Parathyroid adenoma (tissue), 2 donors: ENCODE results near the gene SBF1.

ENCODE experiments used
- H2AFZ ChIP-seq: fragments of 300-600 bp; sonication (generic); one replicate; pipeline ENCODE4 v1.7.0; 2017; ENCODE audit warnings: antibody characterized with exemption, mild to moderate bottlenecking
- H3K27ac ChIP-seq: fragments of 300-600 bp; sonication (generic); one replicate; pipeline ENCODE4 v1.7.0; 2017
- H3K27me3 ChIP-seq: fragments of 300-600 bp; sonication (generic); one replicate; pipeline ENCODE4 v1.7.0; 2017; ENCODE audit warnings: low read length; ENCODE audit not compliant: control insufficient read depth, insufficient read depth
- H3K36me3 ChIP-seq: fragments of 300-600 bp; sonication (generic); one replicate; pipeline ENCODE4 v1.7.0; 2017; ENCODE audit warnings: low read length; ENCODE audit not compliant: control insufficient read depth, insufficient read depth
- H3K4me1 ChIP-seq: fragments of 300-600 bp; sonication (generic); one replicate; pipeline ENCODE4 v1.7.0; 2017; ENCODE audit warnings: control low read depth
- H3K4me2 ChIP-seq: fragments of 300-600 bp; sonication (generic); one replicate; pipeline ENCODE4 v1.7.0; 2017; ENCODE audit warnings: low read length
- H3K4me3 ChIP-seq: fragments of 300-600 bp; sonication (generic); one replicate; pipeline ENCODE4 v1.7.0; 2017; ENCODE audit warnings: low read depth, low read length
- H3K79me2 ChIP-seq: fragments of 300-600 bp; sonication (generic); one replicate; pipeline ENCODE4 v1.7.0; 2017; ENCODE audit warnings: control low read depth
- H3K9ac ChIP-seq: fragments of 300-600 bp; sonication (generic); one replicate; pipeline ENCODE4 v1.7.0; 2017; ENCODE audit warnings: mild to moderate bottlenecking
- H3K9me3 ChIP-seq: fragments of 300-600 bp; sonication (generic); one replicate; pipeline ENCODE4 v1.7.0; 2017; ENCODE audit warnings: low read length; ENCODE audit not compliant: control insufficient read depth
- TF ChIP-seq, protein P1 (sequence below): fragments of 300-600 bp; sonication (generic); IDR thresholded peaks from one replicate; pipeline ENCODE4 v1.7.0; 2017; ENCODE audit warnings: antibody characterized with exemption, mild to moderate bottlenecking
- donor health status: primary hyperparathyroidism.

The SBF1 gene

DNA sequence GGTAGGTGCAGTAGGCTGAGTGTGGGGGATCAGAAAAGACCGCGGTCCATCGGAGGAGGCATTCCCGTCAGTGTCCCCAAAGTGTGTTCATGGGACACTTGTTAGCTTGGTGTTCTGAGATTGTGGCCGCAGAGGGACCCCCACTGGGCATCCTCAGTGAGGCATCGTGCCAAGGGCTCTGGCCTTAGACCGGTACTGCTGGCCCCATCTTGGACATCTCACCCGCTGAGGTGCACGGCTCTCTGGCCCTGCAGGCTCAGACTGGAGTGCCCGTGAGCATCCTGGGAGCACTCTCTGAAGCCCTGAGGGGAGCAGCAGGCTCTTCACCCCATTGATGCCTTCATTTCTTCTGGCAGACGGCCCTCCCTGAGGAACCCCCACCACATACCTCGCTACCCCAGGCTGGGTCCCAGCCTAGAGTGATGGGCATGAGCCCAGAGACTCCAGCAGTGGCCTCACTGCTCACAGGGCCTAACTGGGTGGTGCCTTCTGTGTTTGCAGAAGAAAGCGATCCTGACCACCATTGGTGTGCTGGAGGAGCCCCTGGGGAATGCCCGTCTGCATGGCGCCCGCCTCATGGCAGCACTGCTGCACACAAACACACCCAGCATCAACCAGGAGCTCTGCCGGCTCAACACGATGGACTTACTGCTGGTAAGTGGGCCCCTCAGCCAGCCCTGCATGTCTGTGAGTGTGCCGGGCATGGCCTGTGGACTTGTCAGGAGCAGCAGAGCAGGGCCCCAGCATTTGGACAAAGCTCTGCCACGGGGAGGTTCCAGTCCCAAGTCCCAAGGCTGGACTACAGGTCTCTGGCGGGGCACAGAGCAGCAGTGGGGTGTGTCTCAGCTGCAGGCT is 51.6 kb downstream of the SBF1 start:
- no peak overlapping the region for H3K27ac ChIP-seq
- H3K9me3 ChIP-seq: no peaks in the 10 kb centered on the region
- H3K4me1 ChIP-seq: no peaks in the 10 kb centered on the region
- H3K4me2 ChIP-seq: no peak overlapping the region
- no peak overlapping the region for H2AFZ ChIP-seq
- TF ChIP-seq, protein P1, sequence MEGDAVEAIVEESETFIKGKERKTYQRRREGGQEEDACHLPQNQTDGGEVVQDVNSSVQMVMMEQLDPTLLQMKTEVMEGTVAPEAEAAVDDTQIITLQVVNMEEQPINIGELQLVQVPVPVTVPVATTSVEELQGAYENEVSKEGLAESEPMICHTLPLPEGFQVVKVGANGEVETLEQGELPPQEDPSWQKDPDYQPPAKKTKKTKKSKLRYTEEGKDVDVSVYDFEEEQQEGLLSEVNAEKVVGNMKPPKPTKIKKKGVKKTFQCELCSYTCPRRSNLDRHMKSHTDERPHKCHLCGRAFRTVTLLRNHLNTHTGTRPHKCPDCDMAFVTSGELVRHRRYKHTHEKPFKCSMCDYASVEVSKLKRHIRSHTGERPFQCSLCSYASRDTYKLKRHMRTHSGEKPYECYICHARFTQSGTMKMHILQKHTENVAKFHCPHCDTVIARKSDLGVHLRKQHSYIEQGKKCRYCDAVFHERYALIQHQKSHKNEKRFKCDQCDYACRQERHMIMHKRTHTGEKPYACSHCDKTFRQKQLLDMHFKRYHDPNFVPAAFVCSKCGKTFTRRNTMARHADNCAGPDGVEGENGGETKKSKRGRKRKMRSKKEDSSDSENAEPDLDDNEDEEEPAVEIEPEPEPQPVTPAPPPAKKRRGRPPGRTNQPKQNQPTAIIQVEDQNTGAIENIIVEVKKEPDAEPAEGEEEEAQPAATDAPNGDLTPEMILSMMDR: no peak
- no peaks in the 10 kb centered on the region for H3K36me3 ChIP-seq
- H3K79me2 ChIP-seq: no peaks in the 10 kb centered on the region
- no peak overlapping the region for H3K9ac ChIP-seq
- no peaks in the 10 kb centered on the region for H3K27me3 ChIP-seq
- no peak overlapping the region for H3K4me3 ChIP-seq

DNA sequence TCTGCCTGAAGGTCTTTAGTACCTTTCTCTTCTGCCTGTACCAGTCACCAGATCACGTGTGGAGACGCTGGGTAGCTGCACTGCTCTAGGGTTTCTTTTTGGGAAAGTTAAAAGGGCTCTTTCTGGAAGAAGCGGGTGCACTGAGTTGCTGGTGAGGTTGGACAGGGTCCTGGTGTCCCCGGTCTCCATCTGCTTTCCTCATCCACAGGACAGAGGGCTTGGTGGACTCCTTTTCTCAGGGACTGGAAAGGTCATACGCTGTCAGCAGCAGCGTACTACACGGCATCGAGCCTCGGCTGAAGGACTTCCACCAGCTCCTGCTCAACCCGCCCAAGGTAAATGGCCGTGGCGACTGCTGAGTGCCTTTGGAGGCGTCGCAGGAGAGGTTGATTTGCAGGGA is 52.8 kb downstream of the SBF1 start:
- no peak overlapping the region for H3K27ac ChIP-seq
- H3K9me3 ChIP-seq: no peaks in the 10 kb centered on the region
- H3K79me2 ChIP-seq: no peaks in the 10 kb centered on the region
- no peaks in the 10 kb centered on the region for H3K4me1 ChIP-seq
- no peak overlapping the region for H2AFZ ChIP-seq
- no peaks in the 10 kb centered on the region for H3K27me3 ChIP-seq
- no peak overlapping the region for H3K4me3 ChIP-seq
- no peak overlapping the region for H3K4me2 ChIP-seq
- TF ChIP-seq, protein P1: no peak
- H3K36me3 ChIP-seq: no peaks in the 10 kb centered on the region
- H3K9ac ChIP-seq: no peak overlapping the region

DNA sequence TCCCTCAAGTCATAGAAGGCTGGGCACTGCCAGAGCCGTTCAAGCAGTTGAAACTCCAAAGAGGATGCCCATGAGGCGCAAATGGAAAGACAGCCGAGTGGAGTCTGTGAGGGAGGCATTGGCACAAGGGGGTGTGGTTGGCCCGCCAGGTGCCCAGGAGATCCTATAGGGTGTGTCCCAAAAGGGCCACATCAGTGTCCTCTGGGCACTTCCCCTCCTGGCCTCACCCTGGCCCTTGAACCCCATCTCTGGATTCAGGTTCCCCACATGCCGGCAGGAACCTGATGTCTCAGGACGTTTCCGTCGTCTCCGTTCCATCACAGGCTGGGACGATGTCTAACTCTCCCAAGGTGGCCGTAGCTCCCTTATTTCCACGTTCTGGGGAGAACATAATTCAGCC is 54.3 kb downstream of the SBF1 start:
- Histone ChIP-seq H3K36me3 (no peaks in the 10 kb centered on the region), H3K4me1 (no peaks in the 10 kb centered on the region), H3K4me3 (no peak overlapping the region), H3K9ac (no peak overlapping the region), H3K9me3 (no peaks in the 10 kb centered on the region), H2AFZ (no peak overlapping the region), H3K27me3 (no peaks in the 10 kb centered on the region), H3K27ac (no peak overlapping the region), H3K4me2 (no peak overlapping the region), H3K79me2 (no peaks in the 10 kb centered on the region)
- TF ChIP-seq, protein P1: no peak

DNA sequence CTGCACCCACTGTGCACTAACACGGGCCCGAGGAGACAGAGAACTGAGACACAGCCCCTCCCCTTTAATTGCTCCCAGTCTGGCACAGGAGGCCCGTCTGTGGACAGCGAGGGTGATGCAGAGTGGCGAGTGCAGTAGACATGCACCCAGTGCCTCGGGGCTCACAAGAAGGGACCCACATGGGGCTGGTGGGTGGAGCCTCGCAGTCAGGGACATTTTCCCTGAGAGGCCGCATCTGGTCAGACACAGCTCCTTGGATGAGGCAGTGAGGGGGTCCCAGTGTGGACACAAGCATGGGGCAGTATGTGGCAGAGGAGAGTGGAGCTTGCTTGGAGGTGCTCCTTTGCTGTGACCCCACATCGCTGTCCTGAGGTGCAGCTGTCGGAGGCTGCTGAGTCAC is 54.8 kb downstream of the SBF1 start:
- Histone ChIP-seq H3K4me3 (no peak overlapping the region), H3K27me3 (no peaks in the 10 kb centered on the region), H3K9ac (no peak overlapping the region), H3K36me3 (no peaks in the 10 kb centered on the region), H2AFZ (no peak overlapping the region), H3K4me2 (no peak overlapping the region), H3K79me2 (no peaks in the 10 kb centered on the region), H3K4me1 (no peaks in the 10 kb centered on the region), H3K27ac (no peak overlapping the region), H3K9me3 (no peaks in the 10 kb centered on the region)
- TF ChIP-seq, protein P1: no peak

DNA sequence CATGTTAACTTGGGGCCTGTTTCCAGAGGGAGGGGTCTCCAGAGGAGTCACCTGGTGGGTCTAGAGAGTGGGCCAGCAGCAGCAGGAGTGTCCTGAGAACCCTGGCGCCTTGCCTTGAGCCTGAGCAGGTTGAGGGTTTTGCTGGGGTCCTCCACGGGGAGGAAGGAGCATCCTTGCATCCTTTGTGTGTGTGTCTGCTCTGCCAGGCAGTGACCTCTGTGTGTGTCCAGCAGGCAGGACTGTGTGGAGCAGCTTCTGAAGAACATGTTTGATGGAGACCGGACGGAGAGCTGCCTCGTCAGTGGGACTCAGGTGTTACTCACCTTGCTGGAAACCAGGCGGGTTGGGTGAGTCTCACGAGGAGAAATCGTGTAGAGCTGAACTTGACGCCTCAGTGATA is 55.7 kb downstream of the SBF1 start:
- Histone ChIP-seq H3K27ac (no peak overlapping the region), H3K9ac (no peak overlapping the region), H3K4me2 (no peak overlapping the region), H3K79me2 (no peaks in the 10 kb centered on the region), H2AFZ (no peak overlapping the region), H3K36me3 (no peaks in the 10 kb centered on the region), H3K4me1 (no peaks in the 10 kb centered on the region), H3K9me3 (no peaks in the 10 kb centered on the region), H3K4me3 (no peak overlapping the region), H3K27me3 (no peaks in the 10 kb centered on the region)
- TF ChIP-seq, protein P1: no peak
